ENCODE data around the gene ATL3. TPM values are rescaled to one million over a fixed set of nuclear protein-coding genes. Genes with fewer than 3 reads are reported as not detected.
"Not testable (repeated sequence)": the region's sequence is repeated elsewhere in the genome, so short reads cannot be mapped to it uniquely, and the experiment has no call there.

ATL3 gene
- total and polyA plus RNA-seq, 2 donors (not counting 1 experiment from before 2014, with no cell fraction given) = 111 to 147 TPM

DNA sequence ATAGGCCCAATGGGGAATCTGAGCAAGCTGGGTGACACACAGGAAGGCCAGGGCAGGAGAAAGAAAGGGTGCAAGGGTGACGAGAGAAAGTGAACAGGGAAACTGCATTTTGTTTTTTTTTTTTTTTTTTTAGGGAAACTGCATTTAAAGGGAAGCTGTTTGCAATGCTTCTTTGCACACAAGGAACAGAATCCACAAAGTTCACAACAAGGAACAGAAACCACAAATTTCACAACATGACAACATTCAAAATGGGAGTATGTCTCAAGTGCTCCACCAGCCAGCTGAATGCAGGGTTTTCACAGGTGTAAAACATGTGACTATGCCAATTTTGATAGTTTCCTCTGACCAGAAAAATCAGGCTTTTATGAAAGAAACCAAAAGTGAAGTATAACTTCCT lies 50.1 kb downstream of the ATL3 start:
- no peak for DNase-seq (ENCODE audit: low read depth in 2 of 2)
- no peaks in the 10 kb centered on the region for H4K20me1 ChIP-seq (ENCODE audit: control insufficient read depth, extremely low read depth, insufficient read depth, low read length)
- H2AFZ ChIP-seq (ENCODE audit: low read length) = no peak overlapping the region
- no peaks in the 10 kb centered on the region for H3K9me3 ChIP-seq (ENCODE audit: control insufficient read depth, insufficient read depth, low read depth, low read length)
- no peak overlapping the region for H3K9ac ChIP-seq (ENCODE audit: insufficient read depth, low read length)
- no peaks in the 10 kb centered on the region for H3K36me3 ChIP-seq (ENCODE audit: control insufficient read depth, insufficient read depth, low read length)
- no peak overlapping the region for H3K27ac ChIP-seq (ENCODE audit: insufficient read depth, low read length)
- no peak overlapping the region for H3K4me2 ChIP-seq (ENCODE audit: extremely low read depth, insufficient read depth, low read length)
- H3K27me3 ChIP-seq (ENCODE audit: control insufficient read depth, insufficient read depth, low read length) = no peaks in the 10 kb centered on the region
- no peaks in the 10 kb centered on the region for H3K79me2 ChIP-seq (ENCODE audit: control insufficient read depth, insufficient read depth, low read length)
- TF ChIP-seq EZH2 (IDR thresholded peaks at IDR 0.05; ENCODE audit: low read length, missing control alignments) = no peak
- TF ChIP-seq, protein P1, sequence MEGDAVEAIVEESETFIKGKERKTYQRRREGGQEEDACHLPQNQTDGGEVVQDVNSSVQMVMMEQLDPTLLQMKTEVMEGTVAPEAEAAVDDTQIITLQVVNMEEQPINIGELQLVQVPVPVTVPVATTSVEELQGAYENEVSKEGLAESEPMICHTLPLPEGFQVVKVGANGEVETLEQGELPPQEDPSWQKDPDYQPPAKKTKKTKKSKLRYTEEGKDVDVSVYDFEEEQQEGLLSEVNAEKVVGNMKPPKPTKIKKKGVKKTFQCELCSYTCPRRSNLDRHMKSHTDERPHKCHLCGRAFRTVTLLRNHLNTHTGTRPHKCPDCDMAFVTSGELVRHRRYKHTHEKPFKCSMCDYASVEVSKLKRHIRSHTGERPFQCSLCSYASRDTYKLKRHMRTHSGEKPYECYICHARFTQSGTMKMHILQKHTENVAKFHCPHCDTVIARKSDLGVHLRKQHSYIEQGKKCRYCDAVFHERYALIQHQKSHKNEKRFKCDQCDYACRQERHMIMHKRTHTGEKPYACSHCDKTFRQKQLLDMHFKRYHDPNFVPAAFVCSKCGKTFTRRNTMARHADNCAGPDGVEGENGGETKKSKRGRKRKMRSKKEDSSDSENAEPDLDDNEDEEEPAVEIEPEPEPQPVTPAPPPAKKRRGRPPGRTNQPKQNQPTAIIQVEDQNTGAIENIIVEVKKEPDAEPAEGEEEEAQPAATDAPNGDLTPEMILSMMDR (conservative IDR thresholded peaks at IDR 0.05 in 1 of 2, IDR thresholded peaks at IDR 0.05 in 1 of 2; ENCODE audit: low read depth in 1 of 2, low read length in 2 of 2) = no peak
- no peaks in the 10 kb centered on the region for H3K4me1 ChIP-seq (ENCODE audit: control insufficient read depth, extremely low read depth, insufficient read depth, low read length)
- H3K4me3 ChIP-seq (replicated peaks in 1 of 4; ENCODE audit: control extremely low read depth in 1 of 4, insufficient read depth in 1 of 4, low read depth in 3 of 4, low read length in 4 of 4) = no peak overlapping the region

DNA sequence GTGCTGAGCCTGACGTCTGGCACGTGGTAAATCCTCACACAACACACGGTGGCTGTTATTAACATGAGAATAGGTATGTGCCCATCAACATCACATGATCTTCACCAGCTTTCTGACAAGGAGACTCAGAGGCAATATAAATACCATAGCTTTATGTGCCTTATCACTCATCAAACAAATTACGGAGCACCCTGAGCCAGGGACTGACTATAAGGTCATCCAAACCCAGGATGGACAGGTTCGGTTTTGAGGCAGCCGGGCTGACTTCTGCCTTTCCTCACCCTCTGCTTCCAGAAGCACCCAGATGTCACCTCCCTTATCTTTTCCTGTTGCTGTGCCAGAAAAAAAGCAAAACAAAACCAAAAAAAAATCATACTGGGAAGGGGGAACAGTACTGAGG lies 51.2 kb downstream of the ATL3 start:
- H3K9ac ChIP-seq (ENCODE audit: insufficient read depth, low read length) = no peak overlapping the region
- TF ChIP-seq, protein P1 (conservative IDR thresholded peaks at IDR 0.05 in 1 of 2, IDR thresholded peaks at IDR 0.05 in 1 of 2; ENCODE audit: low read depth in 1 of 2, low read length in 2 of 2) = no peak
- TF ChIP-seq EZH2 (IDR thresholded peaks at IDR 0.05; ENCODE audit: low read length, missing control alignments) = no peak
- no peak overlapping the region for H3K27ac ChIP-seq (ENCODE audit: insufficient read depth, low read length)
- no peaks in the 10 kb centered on the region for H3K27me3 ChIP-seq (ENCODE audit: control insufficient read depth, insufficient read depth, low read length)
- H3K9me3 ChIP-seq (ENCODE audit: control insufficient read depth, insufficient read depth, low read depth, low read length) = no peaks in the 10 kb centered on the region
- no peak overlapping the region for H3K4me2 ChIP-seq (ENCODE audit: extremely low read depth, insufficient read depth, low read length)
- H3K4me1 ChIP-seq (ENCODE audit: control insufficient read depth, extremely low read depth, insufficient read depth, low read length) = no peaks in the 10 kb centered on the region
- H3K36me3 ChIP-seq (ENCODE audit: control insufficient read depth, insufficient read depth, low read length) = no peaks in the 10 kb centered on the region
- no peak overlapping the region for H3K4me3 ChIP-seq (replicated peaks in 1 of 4; ENCODE audit: control extremely low read depth in 1 of 4, insufficient read depth in 1 of 4, low read depth in 3 of 4, low read length in 4 of 4)
- no peaks in the 10 kb centered on the region for H4K20me1 ChIP-seq (ENCODE audit: control insufficient read depth, extremely low read depth, insufficient read depth, low read length)
- no peak overlapping the region for H2AFZ ChIP-seq (ENCODE audit: low read length)
- no peak for DNase-seq (ENCODE audit: low read depth in 2 of 2)
- no peaks in the 10 kb centered on the region for H3K79me2 ChIP-seq (ENCODE audit: control insufficient read depth, insufficient read depth, low read length)

DNA sequence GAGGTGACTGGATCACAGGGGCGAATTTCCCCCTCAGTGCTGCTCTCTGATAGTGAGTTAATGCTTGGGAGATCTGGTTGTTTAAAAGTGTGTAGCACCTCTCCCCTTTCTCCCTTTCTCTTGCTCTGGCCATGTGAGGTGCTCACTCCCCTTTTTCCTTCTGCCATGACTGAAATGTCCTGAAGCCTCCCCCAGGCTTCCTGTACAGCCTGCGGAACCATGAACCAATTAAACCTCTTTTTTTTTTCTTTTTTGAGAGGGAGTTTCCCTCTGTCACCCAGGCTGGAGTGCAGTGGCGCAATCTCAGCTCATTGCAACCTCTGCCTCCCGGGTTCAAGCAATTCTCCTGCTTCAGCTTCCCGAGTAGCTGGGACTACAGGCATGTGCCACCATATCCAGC lies 53.5 kb downstream of the ATL3 start:
- not testable (repeated sequence) for H3K4me3 ChIP-seq (replicated peaks in 1 of 4; ENCODE audit: control extremely low read depth in 1 of 4, insufficient read depth in 1 of 4, low read depth in 3 of 4, low read length in 4 of 4); H3K27me3 ChIP-seq (ENCODE audit: control insufficient read depth, insufficient read depth, low read length); H3K36me3 ChIP-seq (ENCODE audit: control insufficient read depth, insufficient read depth, low read length); H2AFZ ChIP-seq (ENCODE audit: low read length); H4K20me1 ChIP-seq (ENCODE audit: control insufficient read depth, extremely low read depth, insufficient read depth, low read length); DNase-seq (ENCODE audit: low read depth in 2 of 2); H3K27ac ChIP-seq (ENCODE audit: insufficient read depth, low read length); H3K9me3 ChIP-seq (ENCODE audit: control insufficient read depth, insufficient read depth, low read depth, low read length); H3K4me1 ChIP-seq (ENCODE audit: control insufficient read depth, extremely low read depth, insufficient read depth, low read length); H3K79me2 ChIP-seq (ENCODE audit: control insufficient read depth, insufficient read depth, low read length); H3K4me2 ChIP-seq (ENCODE audit: extremely low read depth, insufficient read depth, low read length); H3K9ac ChIP-seq (ENCODE audit: insufficient read depth, low read length)
